Right ventricle myocardium inferior (tissue), 1 donor: ENCODE results near the gene PPM1D. TPM values are rescaled to one million over a fixed set of nuclear protein-coding genes. Genes with fewer than 3 reads are reported as not detected.
"Not testable (repeated sequence)": the region's sequence is repeated elsewhere in the genome, so short reads cannot be mapped to it uniquely, and the experiment has no call there.

ENCODE experiments used
- ATAC-seq: fragments of 200-7000 bp; cut with Tn5 transposase; one replicate; pipeline ENCODE4 v1.9.1; 2020; ENCODE audit warnings: mild to moderate bottlenecking, moderate library complexity
- DNase-seq: peaks from one replicate; pipeline ENCODE4 v3.0.0; 2021; ENCODE audit errors: missing footprints
- intact Hi-C: fragments of 100-400 bp; cut with DNase I; formaldehyde crosslinking; loops from one replicate; pipeline ENCODE4 v1.11.0; 2022
- total RNA-seq: library from RNA; stranded (reverse); fragmentation: NEBNext Ultra II Directional; extraction: Animal tissue kit (Norgen Biotek cat#: 25700); gene quantifications from one replicate; pipeline ENCODE4 v1.2.1, GENCODE V29; 2021
- donor health status: DM: no; HTN: yes; CAD: no; lungs with severe emphysema.

PPM1D gene
- total RNA-seq, 1 donor from 2014 or later: 7.4 TPM

GRCh38 chr17:60586288-60586974 is 13.6 kb upstream of the PPM1D start:
- ATAC-seq (no peak), DNase-seq (no peak)
- intact Hi-C loops: no loop called here

DNA sequence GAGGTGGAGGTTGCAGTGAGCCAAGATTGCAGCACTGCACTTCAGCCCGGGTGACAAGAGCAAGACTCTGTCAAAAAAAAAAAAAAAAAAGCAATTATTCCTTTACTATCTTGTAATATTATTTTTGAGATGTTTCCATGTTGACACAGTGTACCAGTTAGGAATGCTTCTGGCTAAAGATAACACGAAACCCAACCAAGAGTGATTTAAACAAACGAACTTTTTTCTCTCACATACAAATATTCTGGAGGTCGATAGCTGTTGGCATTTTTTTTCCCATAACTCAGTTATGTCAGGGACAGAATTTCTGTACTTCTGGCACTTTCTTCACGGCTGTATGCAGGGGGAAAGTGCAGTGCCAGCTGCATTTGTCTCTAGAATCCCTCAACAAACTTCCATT is 9.9 kb upstream of the PPM1D start:
- DNase-seq (no peak), ATAC-seq (no peak)
- intact Hi-C loops: no loop called here

GRCh38 chr17:60592750-60593149 is 7.2 kb upstream of the PPM1D start:
- ATAC-seq: no peak
- intact Hi-C loops: no loop called here
- no peak for DNase-seq

GRCh38 chr17:60593441-60594036 is 6.5 kb upstream of the PPM1D start:
- DNase-seq, intact Hi-C loops, ATAC-seq: not testable (repeated sequence)

GRCh38 chr17:60594170-60594569 is 5.8 kb upstream of the PPM1D start:
- intact Hi-C loops, ATAC-seq, DNase-seq: not testable (repeated sequence)

- DNase-seq (no peak), ATAC-seq (no peak)
- intact Hi-C loops: no loop called here
These were observed 5.3 kb upstream of the PPM1D start for GRCh38 chr17:60594734-60595133.

- no peak for DNase-seq
- intact Hi-C loops: no loop called here
- ATAC-seq: no peak
These were observed 2.7 kb upstream of the PPM1D start for GRCh38 chr17:60597297-60597696.

- intact Hi-C loops: no loop called here
- ATAC-seq (no peak), DNase-seq (no peak)
These were observed 1.8 kb upstream of the PPM1D start for GRCh38 chr17:60598001-60598736.

DNA sequence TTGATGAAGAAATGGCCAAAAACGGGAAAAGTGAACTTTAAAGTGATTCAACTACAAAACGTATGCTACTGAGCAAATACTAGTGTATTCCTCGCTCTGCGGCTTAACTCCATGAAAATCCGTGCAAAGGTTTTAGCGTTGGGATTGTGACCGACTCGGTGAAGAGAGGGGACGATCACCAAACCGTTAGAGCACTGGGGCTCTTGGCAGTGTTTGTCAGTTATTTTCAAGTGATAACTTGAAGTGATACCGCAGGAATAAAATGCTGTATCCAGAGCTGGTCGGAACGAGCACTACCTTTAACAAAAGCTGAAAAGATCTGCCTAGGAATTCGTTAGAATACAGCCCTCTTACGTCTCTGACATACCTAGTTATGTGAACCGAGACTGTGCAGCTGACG is 773 bp upstream of the PPM1D start:
- DNase-seq: no peak
- ATAC-seq: no peak
- intact Hi-C loops: no loop called here

- DNase-seq (peak; percentile 77), ATAC-seq (peak; percentile 42)
- intact Hi-C loops: loop anchor here (2.0 to 5.0 kb wide), 5 partner anchors 24 to 76 kb away; partner anchors contain the start of genes APPBP2 and BCAS3
These were observed 775 bp downstream of the PPM1D start for GRCh38 chr17:60600490-60601446.

- DNase-seq (no peak), ATAC-seq (no peak)
- intact Hi-C loops: loop anchor here (2.0 to 5.0 kb wide), 5 partner anchors 25 to 75 kb away; partner anchors contain the start of genes APPBP2 and BCAS3
These were observed 1.7 kb downstream of the PPM1D start for GRCh38 chr17:60601447-60602384.

- ATAC-seq: no peak
These were observed 2.4 kb downstream of the PPM1D start for GRCh38 chr17:60602385-60602742.

DNA sequence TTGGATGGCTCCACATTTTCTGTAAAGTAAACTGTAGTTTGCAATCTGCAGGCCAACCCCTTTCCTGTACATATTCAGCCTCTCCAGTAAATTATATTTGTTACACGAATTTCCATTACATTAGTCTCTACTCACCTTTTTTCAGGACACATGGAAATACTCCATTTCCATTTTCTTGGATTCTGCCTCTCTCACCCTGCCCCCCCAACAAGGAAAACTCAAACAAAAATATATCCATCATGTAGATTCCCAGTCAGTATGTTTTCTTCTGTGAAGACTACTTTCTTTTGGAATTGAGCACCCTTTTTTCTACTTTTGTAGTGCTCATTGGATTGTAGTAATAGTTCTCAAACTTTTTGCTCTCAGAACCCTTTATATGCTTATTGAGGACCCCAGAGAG is 2.9 kb downstream of the PPM1D start:
- DNase-seq (no peak), ATAC-seq (no peak)
- intact Hi-C loops: loop anchor here (5.0 kb wide), 2 partner anchors 34 to 36 kb away; no protein-coding TSS in a partner anchor

More at GRCh38 chr17:60602385-60602742, 2.4 kb downstream of the PPM1D start:
- intact Hi-C loops: loop anchor here (5.0 kb wide), 2 partner anchors 35 kb away; no protein-coding TSS in a partner anchor
- DNase-seq: no peak

- DNase-seq, ATAC-seq: not testable (repeated sequence)
- intact Hi-C loops: loop anchor here (5.0 kb wide), 2 partner anchors 34 to 36 kb away; no protein-coding TSS in a partner anchor
These were observed 3.5 kb downstream of the PPM1D start for GRCh38 chr17:60603477-60603876.

DNA sequence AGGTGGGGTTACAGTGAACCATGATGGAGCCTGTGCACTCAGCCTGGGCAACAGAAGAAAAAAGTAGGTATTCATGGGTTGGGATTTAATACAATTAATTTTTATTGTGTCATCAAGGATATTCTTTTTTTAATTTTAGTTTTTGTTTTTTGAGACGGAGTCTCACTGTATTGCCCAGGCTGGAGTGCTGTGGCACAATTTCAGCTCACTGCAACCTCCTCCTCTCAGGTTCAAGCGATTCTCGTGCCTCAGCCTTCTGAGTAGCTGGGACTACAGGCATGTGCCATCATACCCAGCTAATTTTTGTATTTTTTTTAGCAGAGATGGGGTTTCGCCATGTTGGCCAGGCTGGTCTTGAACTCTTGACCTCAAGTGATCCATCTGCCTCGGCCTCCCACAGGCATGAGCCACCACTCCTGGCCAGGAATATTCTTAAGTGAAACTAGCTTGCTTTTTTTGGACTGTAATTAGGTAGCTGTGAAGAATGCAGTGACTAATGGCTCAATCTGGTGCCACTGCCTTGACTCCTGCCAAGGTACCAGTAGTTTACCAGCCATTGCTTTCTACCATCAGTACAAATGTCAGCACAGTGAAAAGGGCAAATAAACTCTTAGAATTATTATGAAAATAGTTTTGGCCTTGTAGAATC is 4.8 kb downstream of the PPM1D start:
- ATAC-seq (no peak), DNase-seq (no peak)
- intact Hi-C loops: loop anchor here (5.0 kb wide), 2 partner anchors 32 to 38 kb away; no protein-coding TSS in a partner anchor

GRCh38 chr17:60606036-60606435 is 6.0 kb downstream of the PPM1D start:
- DNase-seq: no peak
- intact Hi-C loops: no loop called here
- no peak for ATAC-seq

GRCh38 chr17:60610473-60610872 is 10.5 kb downstream of the PPM1D start:
- no peak for DNase-seq
- intact Hi-C loops: no loop called here
- peak; percentile 39 for ATAC-seq
